HG03039 (cell line): ENCODE measurements around the gene KCNMA1.
"Not testable (repeated sequence)": the region's sequence is repeated elsewhere in the genome, so short reads cannot be mapped to it uniquely, and the experiment has no call there.

Source experiments
- ATAC-seq: cut with Tn5 transposase; IDR thresholded peaks from one replicate; pipeline ENCODE4 v1.9.1; 2021; ENCODE audit warnings: mild to moderate bottlenecking, moderate library complexity; ENCODE audit not compliant: unreplicated experiment

Gene KCNMA1

DNA sequence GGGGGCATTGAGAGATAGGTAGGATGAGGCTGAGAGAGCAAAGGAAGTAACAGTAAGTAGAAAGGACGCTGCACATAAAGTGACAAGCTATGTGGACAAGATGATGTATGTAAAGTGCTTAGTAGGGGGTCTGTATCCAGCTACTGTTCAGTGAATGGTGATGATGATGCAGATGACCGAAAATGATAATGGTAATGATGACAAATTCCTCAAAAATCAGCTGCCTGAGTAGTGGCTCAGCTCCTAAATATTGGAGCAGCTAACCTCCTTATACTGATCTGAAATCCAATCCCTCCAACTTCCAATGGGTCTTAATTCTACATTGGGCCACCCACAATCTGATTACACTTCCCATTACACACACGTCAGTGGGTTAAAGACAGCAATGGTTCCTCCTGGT is 27.1 kb upstream of the KCNMA1 start:
- no peak for ATAC-seq

DNA sequence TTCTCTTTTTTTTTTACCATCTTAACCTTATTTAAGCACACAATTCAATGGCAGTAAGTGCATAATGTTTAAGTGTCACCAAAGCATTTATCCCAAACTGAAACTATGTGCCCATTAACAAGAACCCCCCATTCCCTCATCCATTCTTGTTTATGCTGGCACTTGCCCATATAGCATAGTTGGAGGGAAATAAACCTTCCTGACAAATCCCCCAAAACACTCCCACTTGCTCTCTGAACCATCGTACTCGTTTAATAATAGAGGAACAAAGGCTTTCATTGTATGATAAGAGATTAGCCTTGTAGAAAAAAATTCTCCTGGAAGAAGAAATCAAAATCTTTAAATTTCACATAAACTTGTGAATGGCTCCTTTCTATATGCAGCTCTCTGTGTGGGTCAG is 26.4 kb upstream of the KCNMA1 start:
- ATAC-seq: no peak

DNA sequence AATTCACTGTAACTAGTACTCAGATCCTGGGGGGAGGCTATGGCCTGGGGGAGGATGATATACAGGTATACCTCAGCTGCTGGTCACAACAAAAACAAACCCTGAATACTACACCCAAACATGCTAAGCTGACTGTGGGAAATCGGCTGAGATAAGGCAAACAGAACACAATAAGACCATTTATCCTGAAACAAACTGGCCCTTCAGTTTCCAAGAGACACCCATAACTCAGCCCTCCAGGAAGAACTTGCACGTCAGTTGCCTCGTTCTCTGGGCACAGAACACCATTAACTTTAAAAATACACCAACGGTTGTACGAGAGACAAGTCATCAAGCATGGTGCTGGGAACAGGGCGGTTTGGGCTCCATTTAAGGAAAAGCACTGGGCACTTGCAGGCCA is 24.1 kb upstream of the KCNMA1 start:
- ATAC-seq: no peak

DNA sequence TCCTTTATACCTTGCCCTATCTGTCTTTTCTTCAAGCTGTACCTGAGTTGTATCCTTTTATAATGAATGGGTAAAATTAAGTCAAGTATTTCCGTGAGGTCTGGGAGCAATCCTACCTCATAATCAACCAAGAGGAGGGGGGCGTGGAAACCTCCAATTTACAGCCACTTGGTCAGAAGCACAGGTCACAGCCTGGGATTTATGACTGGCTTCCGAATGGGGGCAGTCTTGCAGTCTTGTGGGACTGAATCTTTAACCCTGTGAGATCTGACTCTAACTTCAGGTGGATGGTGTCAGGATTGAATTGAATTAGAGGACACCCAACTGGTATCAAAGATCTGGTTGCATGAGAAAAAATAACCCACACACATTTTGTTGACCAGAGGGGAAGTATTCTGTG is 23.5 kb upstream of the KCNMA1 start:
- no peak for ATAC-seq

DNA sequence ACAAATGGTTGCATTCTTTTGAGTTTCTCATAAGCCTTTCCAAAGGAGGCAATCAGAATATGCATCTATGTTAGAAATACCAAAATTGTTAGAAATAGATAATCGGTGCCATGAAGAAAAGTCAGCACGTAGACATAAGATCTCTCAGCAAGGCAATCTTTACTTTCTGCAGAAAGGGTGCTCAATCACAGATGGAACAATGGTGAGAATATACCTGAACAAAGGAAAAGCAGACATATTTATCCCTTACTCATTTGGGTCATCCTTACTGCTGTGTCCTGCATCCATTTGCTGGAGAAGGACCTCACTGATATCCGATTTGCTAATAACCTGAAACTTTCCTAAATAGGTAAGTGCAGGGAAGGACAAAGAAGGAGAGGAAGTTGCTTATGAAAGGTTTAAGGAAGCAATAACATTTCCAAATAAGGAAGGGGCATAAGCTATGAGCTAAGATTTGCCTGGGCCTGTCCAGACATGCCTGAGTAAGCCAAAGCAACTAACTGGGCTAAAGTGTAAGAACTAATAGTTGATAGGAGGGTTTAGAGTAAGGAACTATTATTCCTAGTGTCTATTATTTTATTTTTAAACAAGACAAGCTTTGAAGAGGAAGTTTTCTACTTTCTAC is 21.6 kb upstream of the KCNMA1 start:
- not testable (repeated sequence) for ATAC-seq

GRCh38 chr10:77653210-77653609 is 15.6 kb upstream of the KCNMA1 start:
- ATAC-seq: no peak

DNA sequence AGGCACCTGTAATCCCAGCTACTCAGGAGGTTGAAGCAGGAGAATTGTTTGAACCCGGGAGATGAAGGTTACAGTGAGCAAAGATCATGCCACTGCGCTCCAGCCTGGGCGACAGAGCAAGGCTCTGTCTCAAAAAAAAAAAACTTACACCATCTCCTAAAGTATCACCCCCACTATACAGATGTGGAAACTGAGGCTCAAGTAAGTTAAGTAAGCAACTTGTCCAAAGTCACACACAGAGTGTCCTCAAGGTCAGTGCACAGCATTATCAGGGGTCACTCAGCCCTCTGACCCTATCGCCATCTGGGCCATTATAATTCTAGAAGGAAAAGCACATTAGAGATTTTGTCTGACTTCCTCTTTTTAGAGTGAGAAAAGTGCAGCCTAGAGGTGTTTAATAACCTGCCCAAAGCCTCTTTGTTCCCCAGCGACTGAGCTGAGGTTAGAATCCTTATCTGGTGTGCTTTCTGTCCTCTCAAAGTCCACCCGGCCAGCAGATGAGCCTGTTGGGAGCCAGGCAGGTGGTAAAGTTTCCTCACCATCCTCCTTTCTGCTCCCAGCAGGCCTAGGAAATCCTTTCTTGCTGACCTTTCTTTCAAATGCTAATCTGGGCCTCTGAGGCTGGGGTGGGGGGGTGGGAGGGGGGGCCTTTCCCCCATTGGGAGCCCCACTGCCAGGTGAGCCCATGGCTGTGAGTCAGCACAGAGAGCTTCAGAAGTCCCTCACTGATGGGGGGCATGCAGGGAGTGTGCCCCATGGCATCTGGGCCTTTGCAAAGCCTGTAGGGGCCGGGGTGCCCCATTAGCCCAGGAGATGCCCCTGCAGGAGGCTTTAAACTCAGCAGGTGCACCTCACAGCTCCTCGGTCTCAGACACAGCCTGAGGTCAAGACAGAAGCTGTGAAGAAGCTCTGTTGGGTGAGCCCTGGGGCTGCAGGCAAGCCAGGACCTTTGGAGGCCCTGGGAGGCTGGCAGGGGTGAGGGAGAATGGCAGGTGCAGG is 12.0 kb upstream of the KCNMA1 start:
- no peak for ATAC-seq

GRCh38 chr10:77648472-77648871 is 10.9 kb upstream of the KCNMA1 start:
- no peak for ATAC-seq

DNA sequence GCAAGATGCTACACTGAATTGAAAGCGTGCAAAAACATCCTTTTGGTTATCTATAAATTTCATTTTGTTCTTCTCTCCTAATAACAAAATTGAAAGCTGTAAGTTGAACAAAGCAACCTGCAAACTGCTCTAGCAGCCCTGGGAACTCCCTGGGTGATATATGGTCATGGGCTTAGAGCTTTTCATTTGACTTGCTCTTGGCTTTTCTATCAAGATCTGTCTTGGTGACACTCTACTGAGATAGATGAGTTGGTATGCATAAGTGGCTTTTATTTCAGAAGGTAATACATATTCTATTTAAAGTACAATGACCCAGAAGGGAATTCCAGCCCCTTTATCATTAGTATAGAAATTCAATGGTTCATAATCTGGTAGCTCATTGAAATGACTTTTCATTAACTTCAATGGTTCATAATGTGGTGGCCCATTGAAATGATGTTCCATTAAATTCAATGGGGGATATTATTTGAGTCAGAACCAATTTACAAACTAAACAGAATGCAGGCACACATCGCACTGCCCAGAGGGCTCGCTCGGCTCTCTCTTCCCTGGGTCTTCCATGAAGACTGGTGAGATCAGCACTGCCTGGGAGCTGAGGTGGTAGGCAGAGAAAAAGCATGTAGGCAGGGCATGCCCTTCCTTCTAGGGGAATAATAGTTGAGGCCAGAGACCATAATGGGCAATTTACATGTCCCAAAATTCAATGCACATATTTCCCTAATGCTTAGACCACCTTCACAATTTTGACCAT is 10.1 kb upstream of the KCNMA1 start:
- no peak for ATAC-seq

- no peak for ATAC-seq
These were observed 7.1 kb upstream of the KCNMA1 start for GRCh38 chr10:77644557-77645243.

- ATAC-seq: no peak
These were observed 6.3 kb upstream of the KCNMA1 start for GRCh38 chr10:77643795-77644468.

- no peak for ATAC-seq
These were observed 4.3 kb upstream of the KCNMA1 start for GRCh38 chr10:77641788-77642397.

- ATAC-seq: no peak
These were observed 3.7 kb upstream of the KCNMA1 start for GRCh38 chr10:77641344-77641743.

DNA sequence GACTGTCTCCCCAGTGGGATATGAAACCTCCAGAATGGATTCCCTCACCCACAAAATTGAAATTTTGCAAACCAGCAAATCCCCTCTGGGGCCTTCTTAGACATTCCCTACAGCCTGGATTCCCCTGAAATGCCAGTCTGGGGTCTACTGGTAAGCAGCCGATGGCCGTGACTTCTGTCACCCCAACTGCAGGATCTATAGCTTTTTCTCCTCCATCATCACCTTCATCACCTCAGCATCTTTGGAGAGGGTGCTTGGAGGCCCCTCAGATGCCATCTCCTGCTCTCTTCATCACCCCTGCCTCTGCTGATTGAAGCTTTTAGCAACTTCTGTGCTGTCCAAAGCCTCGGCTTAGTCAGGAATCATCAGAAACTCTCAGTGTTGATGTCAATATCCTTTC is 2.6 kb upstream of the KCNMA1 start:
- no peak for ATAC-seq

DNA sequence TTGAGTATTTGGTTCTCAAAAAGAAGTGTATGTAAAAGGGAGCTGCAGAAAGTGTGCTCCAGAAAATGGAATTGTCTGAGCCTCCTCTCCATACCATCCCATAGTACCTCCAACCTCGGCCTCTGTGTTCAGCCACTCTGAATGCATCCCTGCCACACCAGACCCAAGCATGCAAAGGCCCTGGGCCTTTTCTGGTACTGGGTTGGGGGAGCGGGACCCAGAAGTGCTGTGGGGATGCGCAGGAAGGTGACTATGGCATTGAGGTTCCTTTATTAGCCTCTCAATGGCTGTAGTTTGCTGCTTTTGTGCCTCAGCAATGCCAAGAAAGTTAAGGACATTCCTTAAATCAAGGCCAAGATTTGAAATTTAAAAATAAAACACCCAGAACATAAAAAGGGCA is 2.1 kb upstream of the KCNMA1 start:
- ATAC-seq: no peak

- no peak for ATAC-seq
These were observed 903 bp upstream of the KCNMA1 start for GRCh38 chr10:77638321-77639101.

DNA sequence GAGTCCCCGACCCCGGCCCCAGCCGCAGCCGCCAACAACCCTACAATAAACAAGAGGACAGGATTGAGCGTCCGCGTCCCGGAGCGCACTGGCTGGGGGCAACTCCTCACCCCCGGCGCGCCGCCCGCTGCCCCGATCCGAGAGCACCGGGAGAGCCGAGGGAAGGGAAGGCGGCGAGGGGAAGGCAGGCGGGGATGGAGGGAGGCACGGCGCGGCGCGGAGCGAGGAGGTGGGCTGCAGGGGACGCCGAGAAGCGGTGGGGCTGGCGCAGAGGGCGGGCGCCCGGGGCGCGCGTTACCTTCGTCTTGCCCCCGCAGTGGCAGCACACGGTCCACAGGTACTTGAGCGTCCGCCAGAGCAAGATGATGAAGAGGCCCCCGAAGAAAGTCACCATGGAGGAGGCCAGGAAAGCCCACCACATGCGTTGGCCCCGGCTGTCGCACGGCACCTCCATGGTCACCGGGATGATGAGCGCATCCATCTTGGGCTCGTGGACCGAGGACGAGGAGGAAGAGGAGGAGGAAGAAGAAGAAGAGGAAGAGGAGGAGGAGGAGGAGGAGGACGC is 559 bp downstream of the KCNMA1 start:
- ATAC-seq: no peak

GRCh38 chr10:77636282-77636966 is 1.2 kb downstream of the KCNMA1 start:
- ATAC-seq: no peak
